Gastrocnemius medialis (tissue), 4 donors: ENCODE results near the gene STK39.

Source experiments
- CTCF ChIP-seq, 5 experiments: fragments of 450-650 bp in 3 of 5; fragments of 200-600 bp in 2 of 5; sonication (generic) in 2 of 5; IDR thresholded peaks in 4 of 5; conservative IDR thresholded peaks in 1 of 5; 1 replicate in 4 of 5; 2 replicates in 1 of 5; pipeline ENCODE4 v1.5.1; 2016 to 2019; ENCODE audit warnings: antibody characterized with exemption in 5 of 5, mild to moderate bottlenecking in 3 of 5, moderate library complexity in 3 of 5
- POLR2A ChIP-seq, 2 donors: fragments of 450-650 bp; IDR thresholded peaks; one replicate each; pipeline ENCODE4 v1.6.1; 2017; ENCODE audit warnings: antibody characterized with exemption in 2 of 2, mild to moderate bottlenecking in 2 of 2, moderate library complexity in 2 of 2

DNA sequence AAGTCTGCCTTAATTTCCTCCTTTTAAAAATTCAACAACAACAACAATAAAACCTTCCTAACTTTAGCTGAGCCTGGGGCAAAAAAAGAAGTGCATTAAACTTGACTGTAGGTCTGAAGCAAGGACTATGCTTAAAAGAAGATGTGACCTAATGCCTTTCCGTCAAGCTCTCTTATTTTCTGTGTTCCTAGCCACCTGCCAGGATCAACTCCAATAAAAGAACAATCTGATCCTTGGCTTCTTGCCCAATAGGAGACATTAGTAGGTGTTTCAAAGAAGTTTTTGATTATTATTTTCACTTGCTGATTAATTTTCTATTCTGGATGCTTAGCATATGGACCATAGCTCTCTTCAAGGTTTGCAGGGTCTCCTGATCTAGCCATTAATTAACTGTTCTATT, 237.5 kb downstream of the STK39 start:
- TF ChIP-seq CTCF (IDR thresholded peaks at IDR 0.05 in 4 of 5, conservative IDR thresholded peaks at IDR 0.05 in 1 of 5) = no peak
- TF ChIP-seq POLR2A (IDR thresholded peaks at IDR 0.05) = no peak
